ENCODE data around the gene CSF3R.

Gene CSF3R

GRCh38 chr1:36515315-36516138 lies 32.8 kb upstream of the CSF3R start:
- TF ChIP-seq CTCF (conservative IDR thresholded peaks at IDR 0.05; ENCODE audit: low read depth, low read length): no peak
- Histone ChIP-seq H3K4me2 (no peak overlapping the region), H3K36me3 (ENCODE audit: insufficient read depth) (no peaks in the 10 kb centered on the region)

GRCh38 chr1:36514501-36514900 lies 31.8 kb upstream of the CSF3R start:
- H3K9ac ChIP-seq: no peak overlapping the region
- H3K79me2 ChIP-seq (ENCODE audit: insufficient read depth, low read depth): no peaks in the 10 kb centered on the region
- no peak overlapping the region for H3K27ac ChIP-seq
- H2AFZ ChIP-seq (ENCODE audit: low read depth): no peak overlapping the region
- H3K4me3 ChIP-seq (IDR thresholded peaks at IDR 0.05; ENCODE audit: insufficient read depth, low read depth, low read length): no peak overlapping the region
- no peaks in the 10 kb centered on the region for H4K20me1 ChIP-seq (ENCODE audit: insufficient read depth)
- TF ChIP-seq CTCF (conservative IDR thresholded peaks at IDR 0.05; ENCODE audit: low read depth, low read length): no peak
- no peaks in the 10 kb centered on the region for H3K36me3 ChIP-seq (ENCODE audit: insufficient read depth)
- no peaks in the 10 kb centered on the region for H3K4me1 ChIP-seq (ENCODE audit: low read depth, poor library complexity, severe bottlenecking)
- H3K4me2 ChIP-seq: no peak overlapping the region
- H3K27me3 ChIP-seq (ENCODE audit: insufficient read depth, low read depth): peaks cover 37% of the 10 kb centered on the region; the same call in 1 of the 2 replicates

More at GRCh38 chr1:36515315-36516138, 32.8 kb upstream of the CSF3R start:
- Histone ChIP-seq H3K27me3 (ENCODE audit: insufficient read depth, low read depth) (peaks cover 39% of the 10 kb centered on the region; the same call in 1 of the 2 replicates), H2AFZ (ENCODE audit: low read depth) (no peak overlapping the region), H4K20me1 (ENCODE audit: insufficient read depth) (no peaks in the 10 kb centered on the region), H3K4me1 (ENCODE audit: low read depth, poor library complexity, severe bottlenecking) (no peaks in the 10 kb centered on the region), H3K79me2 (ENCODE audit: insufficient read depth, low read depth) (no peaks in the 10 kb centered on the region), H3K4me3 (IDR thresholded peaks at IDR 0.05; ENCODE audit: insufficient read depth, low read depth, low read length) (no peak overlapping the region), H3K9ac (no peak overlapping the region), H3K27ac (no peak overlapping the region)

- no peak for TF ChIP-seq CTCF (conservative IDR thresholded peaks at IDR 0.05; ENCODE audit: low read depth, low read length)
- no peaks in the 10 kb centered on the region for H3K36me3 ChIP-seq (ENCODE audit: insufficient read depth)
- H3K4me2 ChIP-seq: no peak overlapping the region
- H3K79me2 ChIP-seq (ENCODE audit: insufficient read depth, low read depth): no peaks in the 10 kb centered on the region
- H3K4me3 ChIP-seq (IDR thresholded peaks at IDR 0.05; ENCODE audit: insufficient read depth, low read depth, low read length): no peak overlapping the region
- no peak overlapping the region for H2AFZ ChIP-seq (ENCODE audit: low read depth)
- H3K9ac ChIP-seq: no peak overlapping the region
- H3K4me1 ChIP-seq (ENCODE audit: low read depth, poor library complexity, severe bottlenecking): no peaks in the 10 kb centered on the region
- H3K27ac ChIP-seq: no peak overlapping the region
- no peaks in the 10 kb centered on the region for H4K20me1 ChIP-seq (ENCODE audit: insufficient read depth)
- H3K27me3 ChIP-seq (ENCODE audit: insufficient read depth, low read depth): peaks cover 33% of the 10 kb centered on the region; the same call in 1 of the 2 replicates
These were observed 31.2 kb upstream of the CSF3R start for GRCh38 chr1:36513676-36514473.

GRCh38 chr1:36512842-36513241 lies 30.1 kb upstream of the CSF3R start:
- no peaks in the 10 kb centered on the region for H3K79me2 ChIP-seq (ENCODE audit: insufficient read depth, low read depth)
- H3K27me3 ChIP-seq (ENCODE audit: insufficient read depth, low read depth): peaks cover 26% of the 10 kb centered on the region; the same call in 1 of the 2 replicates
- no peaks in the 10 kb centered on the region for H3K4me1 ChIP-seq (ENCODE audit: low read depth, poor library complexity, severe bottlenecking)
- TF ChIP-seq CTCF (conservative IDR thresholded peaks at IDR 0.05; ENCODE audit: low read depth, low read length): no peak
- no peak overlapping the region for H3K4me3 ChIP-seq (IDR thresholded peaks at IDR 0.05; ENCODE audit: insufficient read depth, low read depth, low read length)
- no peak overlapping the region for H3K9ac ChIP-seq
- H2AFZ ChIP-seq (ENCODE audit: low read depth): no peak overlapping the region
- H3K36me3 ChIP-seq (ENCODE audit: insufficient read depth): no peaks in the 10 kb centered on the region
- H4K20me1 ChIP-seq (ENCODE audit: insufficient read depth): no peaks in the 10 kb centered on the region
- H3K27ac ChIP-seq: no peak overlapping the region
- no peak overlapping the region for H3K4me2 ChIP-seq
